Activated CD4-positive, alpha-beta T cell treated with anti-CD3 and anti-CD28 coated beads, Interleukin-2, amount 10 ng/mL, durations not matched to agents 7 days and 5 days (primary cell): ENCODE data around the gene ZNF831. TPM values are rescaled to one million over a fixed set of nuclear protein-coding genes. Genes with fewer than 3 reads are reported as not detected.

Experiments used
- CTCF ChIA-PET: fragments of 350-600 bp; sonication (Branson Sonifier 250); formaldehyde crosslinking; loops from one replicate; lab custom pipeline; 2021; ENCODE audit warnings: antibody characterized with exemption; lab: Charles Lee
- POLR2A ChIA-PET: fragments of 350-600 bp; sonication (Branson Sonifier 250); formaldehyde crosslinking; loops from one replicate; lab custom pipeline; 2021; ENCODE audit warnings: antibody characterized with exemption; lab: Charles Lee
- DNase-seq: peaks from one replicate; pipeline ENCODE4 v3.0.0-alpha.2; 2020
- H3K27ac Mint-ChIP-seq: one replicate; pipeline ENCODE4 v1.8.0; 2021; ENCODE audit warnings: mild to moderate bottlenecking, moderate library complexity, mixed read lengths
- H3K27me3 Mint-ChIP-seq: one replicate; pipeline ENCODE4 v1.8.0; 2021; ENCODE audit warnings: mixed read lengths
- H3K36me3 Mint-ChIP-seq: one replicate; pipeline ENCODE4 v1.8.0; 2021; ENCODE audit warnings: low read depth, mixed read lengths
- H3K4me1 Mint-ChIP-seq: one replicate; pipeline ENCODE4 v1.8.0; 2021; ENCODE audit warnings: mixed read lengths
- H3K4me3 Mint-ChIP-seq: one replicate; pipeline ENCODE4 v1.8.0; 2021; ENCODE audit warnings: mild to moderate bottlenecking, moderate library complexity, mixed read lengths
- H3K9me3 Mint-ChIP-seq: one replicate; pipeline ENCODE4 v1.8.0; 2021; ENCODE audit warnings: mixed read lengths
- total RNA-seq, 2 experiments: library from RNA; stranded (reverse); gene quantifications; one replicate each; pipeline ENCODE4 v1.2.3, GENCODE V29; 2021

Gene ZNF831
- total RNA-seq, 2 experiments from 2014 or later = 10.3 to 10.4 TPM

GRCh38 chr20:59161721-59162120, 1.9 kb upstream of the ZNF831 start:
- Mint-ChIP-seq H3K9me3 (no peaks in the 10 kb centered on the region), H3K27me3 (no peaks in the 10 kb centered on the region), H3K27ac (peak overlapping the region; percentile 93), H3K36me3 (peaks cover 17% of the 10 kb centered on the region), H3K4me1 (peaks cover 87% of the 10 kb centered on the region), H3K4me3 (peak overlapping the region; percentile 82)
- DNase-seq = no peak
- ChIA-PET POLR2A (no interaction called here), CTCF (no interaction called here)

DNA sequence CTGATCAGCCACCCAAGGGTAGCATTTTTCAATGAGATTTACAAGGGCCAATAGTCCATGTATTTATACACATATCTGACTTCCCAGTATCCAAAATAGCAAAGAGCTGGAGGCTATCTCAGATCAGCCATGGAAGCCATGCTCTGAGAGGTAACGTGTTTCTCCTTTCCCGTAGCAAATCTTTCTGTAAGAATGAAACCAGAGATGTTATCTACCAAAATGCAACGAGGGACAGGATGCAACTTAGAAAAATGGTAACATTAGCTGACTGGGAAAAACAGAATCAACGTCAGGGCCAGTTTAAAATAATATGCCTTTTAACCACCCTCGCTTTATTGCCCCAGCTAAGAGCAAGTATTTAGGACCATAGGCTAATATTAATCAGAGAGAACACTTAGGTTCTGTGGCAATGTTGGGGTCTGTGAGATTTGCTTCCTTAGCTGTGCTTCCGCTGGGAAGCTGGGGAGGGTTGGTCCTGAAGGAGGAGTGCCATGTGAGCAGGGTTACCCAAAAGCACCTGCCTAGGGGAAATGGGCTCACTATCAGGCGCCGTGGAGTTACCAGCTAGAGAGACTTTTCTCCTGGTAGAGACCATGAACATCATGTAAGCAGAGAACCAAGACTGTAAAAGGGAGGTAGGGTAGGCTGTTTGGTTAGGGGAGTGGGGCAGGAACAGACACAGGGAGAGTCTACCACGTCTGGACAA, 1.2 kb downstream of the ZNF831 start:
- DNase-seq = peak; percentile 41
- Mint-ChIP-seq H3K9me3 (peaks cover 6% of the 10 kb centered on the region), H3K27me3 (no peaks in the 10 kb centered on the region), H3K4me3 (peak overlapping the region; percentile 82), H3K36me3 (peaks cover 29% of the 10 kb centered on the region), H3K27ac (peak overlapping the region; percentile 93), H3K4me1 (peaks cover 83% of the 10 kb centered on the region)
- CTCF ChIA-PET = interaction anchor here (0.6 to 2.9 kb wide), 7 partner anchors 10 to 124 kb away, joined by 3 to 11 read pairs (median 3); no protein-coding TSS in a partner anchor
- POLR2A ChIA-PET = interaction anchor here (0.8 to 1.3 kb wide), 2 partner anchors 15 to 43 kb away, joined by 3 to 4 read pairs; no protein-coding TSS in a partner anchor

DNA sequence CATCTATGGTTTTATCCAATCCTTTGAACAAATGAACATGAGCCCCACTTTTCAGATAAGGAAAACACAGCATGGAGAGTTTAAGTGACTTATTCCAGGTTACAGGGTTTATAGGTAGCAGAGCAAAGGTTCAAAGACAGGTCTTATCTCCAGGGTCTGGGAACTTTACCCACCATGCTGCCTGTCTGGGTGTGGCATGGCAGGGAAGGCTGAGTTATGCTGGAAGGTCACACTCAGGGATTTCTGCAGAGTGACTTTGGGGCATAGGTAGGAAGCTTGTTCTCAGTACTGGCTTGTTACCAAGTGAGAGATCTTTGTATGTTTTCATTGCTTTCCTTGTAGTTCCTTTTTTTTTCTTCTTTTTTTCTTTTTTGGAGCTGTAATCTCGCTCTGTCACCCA, 1.8 kb downstream of the ZNF831 start:
- Mint-ChIP-seq H3K9me3 (peaks cover 10% of the 10 kb centered on the region), H3K36me3 (peaks cover 33% of the 10 kb centered on the region), H3K4me1 (peaks cover 81% of the 10 kb centered on the region), H3K4me3 (peak overlapping the region; percentile 82), H3K27me3 (no peaks in the 10 kb centered on the region), H3K27ac (peak overlapping the region; percentile 93)
- CTCF ChIA-PET = interaction anchor here (0.8 to 2.9 kb wide), 4 partner anchors 11 to 43 kb away, joined by 3 to 11 read pairs (median 4); no protein-coding TSS in a partner anchor
- POLR2A ChIA-PET = interaction anchor here (0.5 to 1.3 kb wide), 3 partner anchors 15 to 44 kb away, joined by 3 to 4 read pairs (median 3); no protein-coding TSS in a partner anchor
- DNase-seq = no peak

DNA sequence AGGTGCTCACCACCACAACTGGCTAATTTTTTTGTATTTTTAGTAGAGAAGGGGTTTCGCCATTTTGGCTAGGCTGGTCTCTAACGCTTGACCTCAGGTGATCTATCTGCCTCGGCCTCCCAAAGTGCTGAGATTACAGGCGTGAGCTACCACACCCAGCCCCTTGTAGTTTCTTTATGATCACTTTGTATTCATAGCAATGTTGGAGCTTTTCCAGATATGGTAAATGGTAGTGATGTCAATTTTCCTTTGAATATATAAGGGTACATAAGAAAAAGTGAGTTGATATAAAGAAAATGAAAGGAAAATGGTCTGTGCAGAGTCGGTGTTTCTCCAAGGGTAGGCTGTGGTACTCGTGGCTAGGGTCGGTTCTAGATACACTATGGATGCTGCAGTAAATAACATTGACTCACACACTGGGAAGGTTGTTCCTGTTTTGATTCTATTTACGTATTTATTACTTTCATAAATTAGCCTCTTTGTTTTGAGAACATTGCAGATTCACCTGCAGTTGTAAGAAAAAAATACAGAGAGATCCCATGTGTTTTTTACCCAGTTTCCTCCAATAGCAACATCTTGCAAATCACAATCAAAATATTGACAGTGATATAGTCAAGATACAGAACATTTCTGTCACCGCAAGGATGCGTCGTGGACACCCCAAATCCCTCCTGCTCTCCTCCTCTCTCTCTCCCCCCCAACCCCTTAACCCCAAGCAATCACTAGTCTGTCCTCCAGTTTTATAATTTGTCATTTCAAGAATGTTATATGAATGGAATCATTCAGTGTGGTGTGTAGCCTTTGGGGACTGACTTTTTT, 2.5 kb downstream of the ZNF831 start:
- Mint-ChIP-seq H3K4me1 (peaks cover 81% of the 10 kb centered on the region), H3K9me3 (peaks cover 13% of the 10 kb centered on the region), H3K36me3 (peaks cover 41% of the 10 kb centered on the region), H3K27me3 (no peaks in the 10 kb centered on the region), H3K27ac (peak overlapping the region; percentile 93), H3K4me3 (peak overlapping the region; percentile 82)
- ChIA-PET POLR2A (interaction anchor here (0.5 kb wide), 1 partner anchor 20 kb away, joined by 3 read pairs; no protein-coding TSS in a partner anchor), CTCF (interaction anchor here (0.8 to 2.9 kb wide), 5 partner anchors 11 to 78 kb away, joined by 3 to 11 read pairs (median 3); no protein-coding TSS in a partner anchor)
- DNase-seq = peak; percentile 47

GRCh38 chr20:59170406-59171349, 7.1 kb downstream of the ZNF831 start:
- ChIA-PET CTCF (interaction anchor here (1.2 to 3.3 kb wide), 2 partner anchors 18 to 37 kb away, joined by 5 to 15 read pairs; no protein-coding TSS in a partner anchor), POLR2A (no interaction called here)
- DNase-seq = no peak
- H3K9me3 Mint-ChIP-seq = peaks cover 13% of the 10 kb centered on the region
- no peak overlapping the region for H3K4me3 Mint-ChIP-seq
- H3K27ac Mint-ChIP-seq = no peak overlapping the region
- H3K36me3 Mint-ChIP-seq = peaks cover 65% of the 10 kb centered on the region
- peaks cover 72% of the 10 kb centered on the region for H3K4me1 Mint-ChIP-seq
- no peaks in the 10 kb centered on the region for H3K27me3 Mint-ChIP-seq

GRCh38 chr20:59171986-59172385, 8.4 kb downstream of the ZNF831 start:
- POLR2A ChIA-PET = no interaction called here
- no peaks in the 10 kb centered on the region for H3K27me3 Mint-ChIP-seq
- H3K36me3 Mint-ChIP-seq = peaks cover 73% of the 10 kb centered on the region
- H3K27ac Mint-ChIP-seq = no peak overlapping the region
- H3K9me3 Mint-ChIP-seq = peaks cover 13% of the 10 kb centered on the region
- H3K4me1 Mint-ChIP-seq = peaks cover 69% of the 10 kb centered on the region
- CTCF ChIA-PET = interaction anchor here (1.4 to 3.3 kb wide), 2 partner anchors 13 to 20 kb away, joined by 6 to 15 read pairs; no protein-coding TSS in a partner anchor
- no peak overlapping the region for H3K4me3 Mint-ChIP-seq
- DNase-seq = no peak

DNA sequence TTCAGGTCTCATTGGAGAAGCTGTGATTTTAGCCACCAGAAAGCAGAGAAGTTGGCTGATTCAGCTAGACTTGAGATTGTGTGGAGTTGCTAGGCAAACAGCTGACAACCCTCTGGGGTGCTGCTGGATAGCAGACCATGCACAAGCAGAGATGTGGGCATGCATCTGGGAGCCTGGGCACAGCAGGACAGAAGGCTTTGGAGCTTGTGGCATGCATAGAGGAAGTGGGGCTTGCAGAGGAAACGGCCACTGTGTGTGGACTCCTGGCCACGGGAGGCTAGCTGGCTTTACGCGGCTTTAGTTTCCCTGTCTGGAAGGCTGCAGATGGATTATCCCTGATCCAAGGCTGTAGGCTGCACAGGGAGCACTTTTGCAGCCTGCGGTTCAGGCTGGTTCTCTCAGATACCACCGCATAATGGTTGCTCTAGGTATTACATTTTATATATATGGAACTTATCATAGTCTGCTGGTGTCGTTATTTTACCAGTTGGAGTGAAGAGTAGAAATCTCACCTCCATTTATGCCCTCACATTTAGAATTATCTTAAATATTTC, 10.4 kb downstream of the ZNF831 start:
- H3K36me3 Mint-ChIP-seq = peaks cover 83% of the 10 kb centered on the region
- ChIA-PET CTCF (interaction anchor here (1.0 kb wide), 1 partner anchor 38 kb away, joined by 3 read pairs; no protein-coding TSS in a partner anchor), POLR2A (no interaction called here)
- H3K9me3 Mint-ChIP-seq = peaks cover 9% of the 10 kb centered on the region
- H3K27me3 Mint-ChIP-seq = no peaks in the 10 kb centered on the region
- peaks cover 70% of the 10 kb centered on the region for H3K4me1 Mint-ChIP-seq
- no peak for DNase-seq
- H3K4me3 Mint-ChIP-seq = no peak overlapping the region
- no peak overlapping the region for H3K27ac Mint-ChIP-seq

- Mint-ChIP-seq H3K27me3 (no peaks in the 10 kb centered on the region), H3K4me1 (peaks cover 70% of the 10 kb centered on the region), H3K27ac (no peak overlapping the region), H3K9me3 (peaks cover 5% of the 10 kb centered on the region), H3K4me3 (no peak overlapping the region), H3K36me3 (peaks cover 84% of the 10 kb centered on the region)
- POLR2A ChIA-PET = interaction anchor here (0.6 to 0.7 kb wide), 2 partner anchors 64 to 236 kb away, joined by 3 to 16 read pairs; no protein-coding TSS in a partner anchor
- CTCF ChIA-PET = interaction anchor here (1.0 to 1.7 kb wide), 2 partner anchors 11 to 39 kb away, joined by 3 to 4 read pairs; partner anchors contain the start of gene ZNF831
- no peak for DNase-seq
Observed at GRCh38 chr20:59175002-59175401, 11.4 kb downstream of the ZNF831 start.

GRCh38 chr20:59175861-59176260, 12.2 kb downstream of the ZNF831 start:
- Mint-ChIP-seq H3K4me1 (peaks cover 64% of the 10 kb centered on the region), H3K9me3 (no peaks in the 10 kb centered on the region), H3K27me3 (no peaks in the 10 kb centered on the region), H3K27ac (no peak overlapping the region), H3K4me3 (no peak overlapping the region), H3K36me3 (peaks cover 83% of the 10 kb centered on the region)
- ChIA-PET CTCF (interaction anchor here (1.7 kb wide), 1 partner anchor 12 kb away, joined by 4 read pairs; the partner anchor contains the start of gene ZNF831), POLR2A (no interaction called here)
- DNase-seq = no peak

GRCh38 chr20:59176812-59177211, 13.2 kb downstream of the ZNF831 start:
- ChIA-PET POLR2A (no interaction called here), CTCF (interaction anchor here (0.7 to 2.0 kb wide), 3 partner anchors 11 to 80 kb away, joined by 3 to 5 read pairs (median 3); no protein-coding TSS in a partner anchor)
- Mint-ChIP-seq H3K36me3 (peaks cover 83% of the 10 kb centered on the region), H3K4me1 (peaks cover 66% of the 10 kb centered on the region), H3K27ac (no peak overlapping the region), H3K9me3 (no peaks in the 10 kb centered on the region), H3K4me3 (no peak overlapping the region), H3K27me3 (no peaks in the 10 kb centered on the region)
- DNase-seq = no peak
